GM13977 (cell line): ENCODE data around the gene ALKAL2.

Experiments
- DNase-seq: peaks from one replicate; pipeline ENCODE4 v3.0.0; 2012; ENCODE audit warnings: low spot score
- in situ Hi-C: fragments of 300-500 bp; cut with MboI; formaldehyde crosslinking; loops from one replicate; pipeline ENCODE4 v1.12.0; 2022; ENCODE audit warnings: low sequenced_read_pairs, low pct_unique_long_range_greater_than_20kb, mixed read lengths, inconsistent platforms; ENCODE audit not compliant: unreplicated experiment
- TF ChIP-seq, protein P1 (sequence below): IDR thresholded peaks from 2 replicates; pipeline ENCODE4 v1.5.1; 2012; ENCODE audit warnings: mild to moderate bottlenecking, control low read depth; ENCODE audit not compliant: insufficient read depth; ENCODE audit errors: extremely low read depth, missing control alignments

The ALKAL2 gene

GRCh38 chr2:313991-314390 is 26.1 kb upstream of the ALKAL2 start:
- TF ChIP-seq, protein P1, sequence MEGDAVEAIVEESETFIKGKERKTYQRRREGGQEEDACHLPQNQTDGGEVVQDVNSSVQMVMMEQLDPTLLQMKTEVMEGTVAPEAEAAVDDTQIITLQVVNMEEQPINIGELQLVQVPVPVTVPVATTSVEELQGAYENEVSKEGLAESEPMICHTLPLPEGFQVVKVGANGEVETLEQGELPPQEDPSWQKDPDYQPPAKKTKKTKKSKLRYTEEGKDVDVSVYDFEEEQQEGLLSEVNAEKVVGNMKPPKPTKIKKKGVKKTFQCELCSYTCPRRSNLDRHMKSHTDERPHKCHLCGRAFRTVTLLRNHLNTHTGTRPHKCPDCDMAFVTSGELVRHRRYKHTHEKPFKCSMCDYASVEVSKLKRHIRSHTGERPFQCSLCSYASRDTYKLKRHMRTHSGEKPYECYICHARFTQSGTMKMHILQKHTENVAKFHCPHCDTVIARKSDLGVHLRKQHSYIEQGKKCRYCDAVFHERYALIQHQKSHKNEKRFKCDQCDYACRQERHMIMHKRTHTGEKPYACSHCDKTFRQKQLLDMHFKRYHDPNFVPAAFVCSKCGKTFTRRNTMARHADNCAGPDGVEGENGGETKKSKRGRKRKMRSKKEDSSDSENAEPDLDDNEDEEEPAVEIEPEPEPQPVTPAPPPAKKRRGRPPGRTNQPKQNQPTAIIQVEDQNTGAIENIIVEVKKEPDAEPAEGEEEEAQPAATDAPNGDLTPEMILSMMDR: no peak
- in situ Hi-C loops: no loop called here
- no peak for DNase-seq

- TF ChIP-seq, protein P1: no peak
- in situ Hi-C loops: no loop called here
- DNase-seq: no peak
These were observed 23.1 kb upstream of the ALKAL2 start for GRCh38 chr2:310994-311393.

DNA sequence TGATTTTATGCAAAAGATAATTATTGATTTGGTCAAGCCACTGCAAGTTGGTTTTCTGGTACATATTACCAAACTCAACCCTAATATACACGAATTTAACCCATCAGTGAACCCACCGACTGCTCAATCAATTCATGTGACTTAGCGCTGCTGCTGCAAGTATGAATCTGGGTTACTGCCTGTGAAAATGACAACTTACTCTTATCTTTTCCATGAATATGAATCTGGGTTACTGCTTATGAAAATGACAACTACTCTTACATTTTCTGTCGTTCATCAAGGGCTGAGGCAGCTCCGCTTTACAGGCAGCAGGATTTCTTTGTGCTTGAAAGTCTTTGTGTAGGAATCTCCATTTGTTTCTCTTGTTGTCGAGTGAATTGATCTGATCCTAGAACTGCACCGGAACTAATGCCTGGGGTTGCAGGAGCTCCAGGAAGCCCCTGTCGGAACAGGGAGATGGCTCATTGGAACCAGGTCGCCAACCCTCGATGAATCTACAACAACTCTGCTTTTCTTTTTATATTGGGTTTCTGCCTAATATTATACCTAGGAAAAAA is 22.1 kb upstream of the ALKAL2 start:
- no peak for DNase-seq
- in situ Hi-C loops: no loop called here
- TF ChIP-seq, protein P1: no peak

- in situ Hi-C loops: no loop called here
- TF ChIP-seq, protein P1: no peak
- no peak for DNase-seq
These were observed 21.5 kb upstream of the ALKAL2 start for GRCh38 chr2:309148-309953.

- in situ Hi-C loops: no loop called here
- TF ChIP-seq, protein P1: no peak
- DNase-seq: no peak
These were observed 17.5 kb upstream of the ALKAL2 start for GRCh38 chr2:305366-305765.

- in situ Hi-C loops: no loop called here
- no peak for DNase-seq
- TF ChIP-seq, protein P1: no peak
These were observed 8.5 kb upstream of the ALKAL2 start for GRCh38 chr2:296354-296753.
